ENCODE measurements around the gene GALNTL6.

The GALNTL6 gene

GRCh38 chr4:172802032-172802431 lies 988.8 kb downstream of the GALNTL6 start:
- no peak for DNase-seq (ENCODE audit: low read depth in 2 of 2)

- no peak for DNase-seq (ENCODE audit: low read depth in 2 of 2)
Observed at GRCh38 chr4:172806841-172807240, 993.6 kb downstream of the GALNTL6 start.

- no peak for DNase-seq (ENCODE audit: low read depth in 2 of 2)
Observed at GRCh38 chr4:172808196-172808595, 995.0 kb downstream of the GALNTL6 start.

GRCh38 chr4:172809319-172809718 lies 996.1 kb downstream of the GALNTL6 start:
- DNase-seq (ENCODE audit: low read depth in 2 of 2) = no peak

- no peak for DNase-seq (ENCODE audit: low read depth in 2 of 2)
Observed at GRCh38 chr4:172813359-172813923, 1000.2 kb downstream of the GALNTL6 start.

- no peak for DNase-seq (ENCODE audit: low read depth in 2 of 2)
Observed at GRCh38 chr4:172815499-172816164, 1002.4 kb downstream of the GALNTL6 start.

- DNase-seq (ENCODE audit: low read depth in 2 of 2) = no peak
Observed at GRCh38 chr4:172818901-172819300, 1005.7 kb downstream of the GALNTL6 start.

- DNase-seq (ENCODE audit: low read depth in 2 of 2) = no peak
Observed at GRCh38 chr4:172819353-172819752, 1006.1 kb downstream of the GALNTL6 start.

GRCh38 chr4:172822331-172822730 lies 1009.1 kb downstream of the GALNTL6 start:
- DNase-seq (ENCODE audit: low read depth in 2 of 2) = no peak

- DNase-seq (ENCODE audit: low read depth in 2 of 2) = no peak
Observed at GRCh38 chr4:172826346-172826745, 1013.1 kb downstream of the GALNTL6 start.

GRCh38 chr4:172826861-172827260 lies 1013.7 kb downstream of the GALNTL6 start:
- DNase-seq (ENCODE audit: low read depth in 2 of 2) = no peak

GRCh38 chr4:172830295-172830764 lies 1017.1 kb downstream of the GALNTL6 start:
- DNase-seq (ENCODE audit: low read depth in 2 of 2) = no peak

GRCh38 chr4:172836661-172837060 lies 1023.5 kb downstream of the GALNTL6 start:
- no peak for DNase-seq (ENCODE audit: low read depth in 2 of 2)

- DNase-seq (ENCODE audit: low read depth in 2 of 2) = no peak
Observed at GRCh38 chr4:172838111-172838510, 1024.9 kb downstream of the GALNTL6 start.

- DNase-seq (ENCODE audit: low read depth in 2 of 2) = no peak
Observed at GRCh38 chr4:172838943-172839342, 1025.7 kb downstream of the GALNTL6 start.

GRCh38 chr4:172842779-172843178 lies 1029.6 kb downstream of the GALNTL6 start:
- DNase-seq (ENCODE audit: low read depth in 2 of 2) = no peak

GRCh38 chr4:172843192-172843591 lies 1030.0 kb downstream of the GALNTL6 start:
- no peak for DNase-seq (ENCODE audit: low read depth in 2 of 2)

GRCh38 chr4:172844556-172844955 lies 1031.4 kb downstream of the GALNTL6 start:
- DNase-seq (ENCODE audit: low read depth in 2 of 2) = no peak

- no peak for DNase-seq (ENCODE audit: low read depth in 2 of 2)
Observed at GRCh38 chr4:172845281-172845680, 1032.1 kb downstream of the GALNTL6 start.

- no peak for DNase-seq (ENCODE audit: low read depth in 2 of 2)
Observed at GRCh38 chr4:172850838-172851237, 1037.6 kb downstream of the GALNTL6 start.

GRCh38 chr4:172851534-172851933 lies 1038.3 kb downstream of the GALNTL6 start:
- DNase-seq (ENCODE audit: low read depth in 2 of 2) = no peak

- no peak for DNase-seq (ENCODE audit: low read depth in 2 of 2)
Observed at GRCh38 chr4:172857026-172857425, 1043.8 kb downstream of the GALNTL6 start.

- no peak for DNase-seq (ENCODE audit: low read depth in 2 of 2)
Observed at GRCh38 chr4:172858731-172859230, 1045.6 kb downstream of the GALNTL6 start.

Data from stimulated activated CD4-positive, alpha-beta T cell treated with anti-CD3 and anti-CD28 coated beads, Interleukin-12 subunit alpha, Interleukin-12 subunit beta, amount 100 ng/mL, for 24 hours (primary cell).